GM12801 (cell line): ENCODE measurements around the gene UBE2Z.

Experiments used
- TF ChIP-seq, protein P1 (sequence below): IDR thresholded peaks from one replicate; pipeline ENCODE4 v1.5.1; 2011; ENCODE audit warnings: control low read depth; ENCODE audit not compliant: insufficient read length; ENCODE audit errors: extremely low read depth

UBE2Z gene

DNA sequence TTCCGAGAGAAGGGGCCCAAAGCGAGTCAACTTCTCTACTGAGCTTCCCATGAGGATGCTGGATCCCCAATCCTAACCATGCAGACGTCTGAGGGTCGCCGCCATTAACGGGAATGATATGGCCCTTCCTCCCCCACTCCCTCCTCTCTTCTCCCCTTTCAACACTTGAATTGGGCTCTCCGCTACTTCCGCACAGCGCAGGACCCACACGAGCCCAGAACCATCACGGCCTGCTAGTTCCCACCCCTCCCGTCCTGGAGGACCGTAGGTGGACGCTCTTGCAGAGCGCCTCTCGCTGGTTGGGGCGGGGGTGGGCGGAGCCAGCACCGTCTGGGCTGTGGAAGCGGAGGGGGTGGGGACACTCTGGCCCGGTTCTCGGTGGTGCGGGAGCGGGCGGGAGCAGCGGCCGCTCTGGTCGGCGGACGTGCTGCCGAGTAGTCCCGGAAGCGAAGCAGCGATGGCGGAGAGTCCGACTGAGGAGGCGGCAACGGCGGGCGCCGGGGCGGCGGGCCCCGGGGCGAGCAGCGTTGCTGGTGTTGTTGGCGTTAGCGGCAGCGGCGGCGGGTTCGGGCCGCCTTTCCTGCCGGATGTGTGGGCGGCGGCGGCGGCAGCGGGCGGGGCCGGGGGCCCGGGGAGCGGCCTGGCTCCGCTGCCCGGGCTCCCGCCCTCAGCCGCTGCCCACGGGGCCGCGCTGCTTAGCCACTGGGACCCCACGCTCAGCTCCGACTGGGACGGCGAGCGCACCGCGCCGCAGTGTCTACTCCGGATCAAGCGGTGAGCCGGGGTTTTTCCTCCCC is at the start of gene UBE2Z:
Gene UBE2Z (plus strand): TSS at position 361 of the 797 bp plus-strand sequence. CDS start 97 bp downstream, at position 458.
- TF ChIP-seq, protein P1, sequence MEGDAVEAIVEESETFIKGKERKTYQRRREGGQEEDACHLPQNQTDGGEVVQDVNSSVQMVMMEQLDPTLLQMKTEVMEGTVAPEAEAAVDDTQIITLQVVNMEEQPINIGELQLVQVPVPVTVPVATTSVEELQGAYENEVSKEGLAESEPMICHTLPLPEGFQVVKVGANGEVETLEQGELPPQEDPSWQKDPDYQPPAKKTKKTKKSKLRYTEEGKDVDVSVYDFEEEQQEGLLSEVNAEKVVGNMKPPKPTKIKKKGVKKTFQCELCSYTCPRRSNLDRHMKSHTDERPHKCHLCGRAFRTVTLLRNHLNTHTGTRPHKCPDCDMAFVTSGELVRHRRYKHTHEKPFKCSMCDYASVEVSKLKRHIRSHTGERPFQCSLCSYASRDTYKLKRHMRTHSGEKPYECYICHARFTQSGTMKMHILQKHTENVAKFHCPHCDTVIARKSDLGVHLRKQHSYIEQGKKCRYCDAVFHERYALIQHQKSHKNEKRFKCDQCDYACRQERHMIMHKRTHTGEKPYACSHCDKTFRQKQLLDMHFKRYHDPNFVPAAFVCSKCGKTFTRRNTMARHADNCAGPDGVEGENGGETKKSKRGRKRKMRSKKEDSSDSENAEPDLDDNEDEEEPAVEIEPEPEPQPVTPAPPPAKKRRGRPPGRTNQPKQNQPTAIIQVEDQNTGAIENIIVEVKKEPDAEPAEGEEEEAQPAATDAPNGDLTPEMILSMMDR: no peak

DNA sequence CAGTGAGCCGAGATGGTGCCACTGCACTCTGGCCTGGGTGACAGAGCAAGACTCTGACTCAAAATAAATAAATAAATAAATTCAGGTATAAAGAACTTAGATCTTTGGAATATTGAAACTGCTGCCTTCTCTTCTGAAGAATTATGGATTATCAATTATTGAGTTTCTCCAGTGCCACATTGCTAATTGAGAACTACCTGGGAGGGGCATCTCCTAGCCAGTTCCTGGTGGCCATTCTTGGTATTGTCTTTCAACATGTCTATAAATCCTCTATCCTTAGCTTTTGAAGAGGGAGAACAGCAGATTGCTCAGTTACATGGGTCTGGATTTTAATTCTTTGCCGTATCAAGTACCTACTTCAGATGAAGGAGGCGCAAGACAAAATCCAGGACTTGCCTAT is 48.2 kb upstream of the UBE2Z start:
- TF ChIP-seq, protein P1: no peak

DNA sequence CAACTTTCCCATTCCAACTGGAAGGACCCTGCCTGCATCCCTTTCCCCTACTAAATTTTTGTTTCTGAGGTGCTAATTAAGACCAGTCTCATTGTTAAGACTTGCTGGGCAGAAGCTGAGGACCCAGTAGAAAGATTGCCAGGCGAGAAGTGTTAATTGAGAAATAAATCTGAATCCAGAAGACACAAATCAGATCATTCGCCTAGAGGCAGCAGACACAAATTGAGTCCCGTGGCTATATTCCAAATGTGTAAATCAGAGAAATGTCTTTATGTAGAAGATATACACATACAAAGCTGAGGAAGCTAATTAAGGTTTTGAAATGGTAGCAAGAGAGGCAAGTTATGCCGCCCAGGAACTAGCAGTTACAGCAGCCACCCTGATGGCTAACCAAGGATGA is 47.8 kb upstream of the UBE2Z start:
- TF ChIP-seq, protein P1: no peak

DNA sequence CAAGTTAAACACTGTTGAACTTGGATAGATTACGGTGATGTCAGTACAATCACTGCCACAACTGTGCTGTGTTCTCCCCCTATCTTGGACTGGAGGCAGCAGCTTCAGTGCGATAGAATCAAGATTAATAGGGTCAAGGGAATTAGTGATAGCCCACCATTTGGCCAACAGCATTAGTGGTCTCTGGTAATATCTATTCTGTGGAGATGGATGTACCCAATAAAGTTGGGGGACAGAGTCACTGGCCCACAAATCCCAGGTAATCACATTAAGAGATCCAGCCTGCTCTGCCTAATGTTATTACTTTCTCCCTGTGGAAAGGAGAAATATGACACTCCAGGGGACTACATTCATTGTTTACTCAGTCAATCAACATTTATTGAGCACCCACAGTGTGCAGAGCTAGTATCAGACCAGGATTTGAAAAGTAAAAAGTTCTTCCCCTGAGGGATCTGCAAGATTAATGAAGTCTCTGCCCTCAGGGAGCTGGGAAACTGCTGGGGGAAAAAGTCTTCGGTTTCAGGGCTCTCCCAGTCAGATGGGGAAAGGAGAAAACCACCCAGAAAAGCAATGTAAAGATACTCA is 39.2 kb upstream of the UBE2Z start:
- TF ChIP-seq, protein P1: no peak

DNA sequence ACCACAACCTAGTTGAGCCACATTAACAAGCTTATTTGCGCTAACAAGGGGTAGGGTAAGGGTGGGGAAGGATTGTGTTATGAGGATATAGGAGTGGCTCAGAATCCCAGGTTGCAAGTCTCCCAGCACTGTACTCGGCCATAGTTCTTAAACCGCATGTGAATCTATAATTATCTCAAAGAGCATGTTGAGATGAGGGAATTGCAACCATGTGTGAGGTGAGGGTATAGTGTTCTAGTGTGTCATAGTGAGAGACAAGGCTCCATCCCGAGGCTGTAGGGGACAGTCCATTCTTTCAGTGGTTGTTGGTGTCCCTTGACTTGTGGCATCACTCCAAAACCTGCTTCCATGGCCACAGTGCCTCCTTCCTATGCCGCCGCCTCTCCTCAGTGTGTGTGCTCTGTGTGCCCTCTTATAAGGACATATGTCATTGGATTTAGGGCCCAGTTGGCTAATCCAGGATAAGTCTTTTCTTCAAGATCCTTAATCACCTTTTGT is 38.3 kb upstream of the UBE2Z start:
- TF ChIP-seq, protein P1: no peak

DNA sequence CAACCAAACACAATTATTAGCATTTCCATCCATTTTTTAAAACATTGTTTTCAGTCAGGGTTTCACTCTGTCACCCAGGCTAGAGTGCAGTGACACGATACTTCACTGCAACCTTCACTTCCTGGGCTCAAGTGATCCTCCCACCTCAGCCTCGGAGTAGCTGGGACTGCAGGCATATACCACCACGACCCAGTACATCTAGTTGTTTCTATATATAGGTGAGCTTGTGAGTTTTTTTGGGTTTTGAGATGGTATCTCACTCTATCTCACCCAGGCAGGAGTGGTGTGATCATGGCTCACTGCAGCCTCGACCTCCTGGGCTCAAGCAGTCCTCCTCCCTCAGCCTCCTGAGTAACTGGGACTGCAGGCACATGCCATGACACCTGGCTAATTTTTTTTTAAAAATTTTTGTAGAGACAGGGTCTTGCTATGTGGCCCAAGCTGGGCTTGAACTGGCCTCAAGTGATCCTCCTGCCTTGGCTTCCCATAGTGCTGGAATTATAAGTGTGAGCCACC is 37.1 kb upstream of the UBE2Z start:
- TF ChIP-seq, protein P1: no peak

DNA sequence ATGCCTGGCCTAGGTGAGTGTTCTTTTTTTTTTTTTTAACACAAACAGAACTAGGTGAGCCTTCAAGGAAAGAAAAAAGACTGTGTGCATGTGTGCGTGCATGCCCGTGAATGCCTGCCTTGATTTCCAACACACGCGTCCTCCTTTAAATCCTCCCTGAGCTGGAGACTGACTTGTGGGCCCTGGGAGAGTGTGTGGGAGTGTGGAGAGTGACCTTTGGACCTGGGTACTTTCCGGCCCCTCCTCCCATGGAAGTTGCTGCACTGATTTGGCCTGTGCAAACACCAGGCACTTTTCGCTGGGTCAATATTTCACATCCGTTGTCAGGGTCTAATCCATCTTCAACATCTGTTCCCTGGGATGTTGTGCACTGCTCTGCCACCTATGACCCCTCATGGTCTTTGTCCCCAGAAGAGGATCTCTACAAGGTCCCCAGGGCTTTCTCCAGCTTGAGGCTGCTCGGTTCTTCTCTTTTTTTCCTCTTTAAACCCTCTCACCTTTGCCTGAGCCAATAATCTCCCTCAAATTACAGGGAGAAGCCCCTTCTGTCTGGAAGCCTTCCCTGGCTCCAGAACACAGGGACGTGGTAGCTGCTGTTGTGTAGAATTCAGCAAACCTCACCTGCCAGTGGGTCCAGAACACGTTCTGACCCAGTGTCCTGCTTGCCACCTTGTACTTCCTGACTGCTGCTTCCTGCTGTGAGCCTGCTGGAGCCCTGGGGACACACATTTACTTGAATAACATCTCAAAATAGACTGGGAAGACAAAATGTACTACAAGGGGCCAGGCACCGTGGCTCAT is 36.5 kb upstream of the UBE2Z start:
- TF ChIP-seq, protein P1: no peak
